ENCODE measurements around the gene DMAC2L.

Gene DMAC2L

DNA sequence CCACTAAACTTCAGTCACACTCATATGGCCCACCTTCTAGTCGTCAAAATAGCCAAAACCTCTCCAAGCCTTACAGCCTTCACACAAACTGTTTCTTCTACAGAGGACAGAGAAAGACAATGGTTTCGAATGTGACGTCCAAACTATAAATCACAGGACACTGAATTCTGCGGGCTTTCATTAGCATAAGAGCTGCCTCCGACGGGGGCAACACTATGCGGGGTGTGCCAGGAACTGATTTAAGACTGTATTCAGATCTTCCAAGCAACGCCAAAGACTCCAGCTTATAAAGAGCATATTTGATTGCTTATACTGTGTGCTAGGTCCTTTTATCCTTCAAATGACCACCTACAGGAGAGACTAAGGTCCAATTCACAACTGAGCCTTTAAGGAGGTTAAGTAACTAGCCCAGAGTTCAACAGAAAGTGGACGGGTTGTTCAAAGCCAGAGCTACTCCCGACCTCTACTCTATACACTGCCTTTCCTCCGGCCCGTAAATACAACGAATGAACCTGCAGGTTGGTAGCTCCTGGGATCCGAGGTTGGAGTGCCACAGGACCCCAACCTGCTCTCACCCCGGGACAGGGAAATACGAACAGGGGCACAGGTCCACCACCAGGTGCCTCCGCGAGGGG is 670 bp upstream of the DMAC2L start:
- peak in 1 of 2 experiments; percentile 44 for DNase-seq
- TF ChIP-seq GATA1 (IDR thresholded peaks at IDR 0.05; ENCODE audit: low read depth, low read length) (no peak), POLR2A (IDR thresholded peaks at IDR 0.05; ENCODE audit: low read length) (no peak)

DNA sequence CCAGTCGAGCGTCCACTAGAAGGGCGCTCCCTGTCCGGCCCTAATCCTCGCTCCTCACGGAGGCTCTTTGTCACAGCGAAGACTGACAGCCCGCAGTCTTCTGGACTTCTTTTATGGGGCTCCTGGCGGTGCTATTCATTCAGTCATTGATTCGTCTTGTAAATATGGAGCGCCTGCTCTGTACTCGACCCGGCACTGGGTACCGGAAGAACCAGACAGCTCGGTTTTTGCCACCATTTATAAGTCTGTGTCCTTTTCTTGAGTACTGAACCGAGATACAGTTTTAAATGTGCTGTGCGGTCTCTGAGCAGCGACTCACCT is 570 bp downstream of the DMAC2L start:
- TF ChIP-seq GATA1 (IDR thresholded peaks at IDR 0.05; ENCODE audit: low read depth, low read length), result no peak
- TF ChIP-seq POLR2A (IDR thresholded peaks at IDR 0.05; ENCODE audit: low read length), result no peak
- no peak for DNase-seq

DNA sequence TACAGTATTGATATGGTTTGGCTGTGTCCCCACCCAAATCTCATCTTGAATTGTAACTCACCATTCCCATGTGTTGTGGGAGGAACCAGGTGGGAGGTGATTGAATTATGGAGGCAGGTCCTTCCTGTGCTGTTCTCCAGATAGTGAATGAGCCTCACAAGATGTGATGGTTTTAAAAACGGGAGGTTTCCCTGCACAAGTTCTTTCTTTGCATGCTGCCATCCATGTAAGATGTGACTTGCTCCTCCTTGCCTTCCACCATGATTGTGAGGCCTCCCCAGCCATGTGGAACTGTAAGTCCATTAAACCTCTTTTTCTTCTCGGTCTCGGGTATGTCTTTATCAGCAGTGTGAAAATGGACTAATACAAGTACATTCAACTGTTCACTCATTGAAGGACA is 2.0 kb downstream of the DMAC2L start:
- peak; percentile 31 to 50 for DNase-seq

DNA sequence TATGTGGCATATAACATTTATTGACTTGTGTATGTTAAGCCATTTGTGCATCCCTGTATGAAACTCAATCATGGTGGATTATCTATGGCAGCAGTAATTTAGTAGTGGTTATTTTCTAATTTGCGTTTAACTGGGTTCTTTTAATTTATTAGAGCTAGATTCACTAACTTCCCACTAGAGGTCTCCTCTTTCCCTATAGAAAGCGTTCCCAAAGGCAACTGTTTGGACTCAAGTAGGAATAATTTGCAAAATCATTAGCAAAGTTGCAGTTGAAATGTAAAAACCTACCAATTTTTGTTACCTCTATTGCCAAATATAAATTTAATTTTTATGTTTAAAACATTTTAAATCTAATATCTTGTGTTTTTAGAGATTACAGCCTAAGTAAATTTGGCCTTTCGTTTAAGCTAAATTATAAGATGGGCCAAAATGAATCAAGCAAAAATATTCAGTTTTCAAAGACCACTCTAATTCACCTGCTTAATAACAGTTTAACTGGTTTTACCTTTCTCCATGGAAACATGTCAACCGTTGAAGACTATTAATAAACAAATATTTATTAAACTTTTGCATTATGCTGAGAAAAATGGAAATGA is 6.0 kb downstream of the DMAC2L start:
- peak; percentile 30 to 60 for DNase-seq

DNA sequence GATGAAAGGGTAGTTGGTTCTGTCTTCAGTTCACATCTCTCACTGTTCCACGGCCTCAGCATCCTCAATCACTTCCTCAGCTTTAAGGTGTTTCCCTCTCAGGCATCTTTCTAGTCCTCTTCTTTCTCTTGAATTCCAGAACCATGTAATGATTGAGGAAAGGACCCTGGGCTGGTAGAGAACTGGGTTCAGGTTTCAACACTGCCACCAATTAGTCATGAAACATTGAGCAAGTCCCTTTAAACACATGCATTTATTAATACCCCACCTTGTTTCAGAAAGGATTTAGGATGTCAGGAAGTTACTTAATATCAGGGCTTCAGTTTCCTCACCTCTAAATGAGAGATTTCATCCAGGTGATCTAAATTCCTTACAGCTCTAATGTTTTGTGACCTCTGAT is 7.2 kb downstream of the DMAC2L start:
- DNase-seq, result peak in 1 of 2 experiments; percentile 38
- TF ChIP-seq POLR2A (IDR thresholded peaks at IDR 0.05; ENCODE audit: low read length) (no peak), GATA1 (IDR thresholded peaks at IDR 0.05; ENCODE audit: low read depth, low read length) (no peak)

More for the DNA sequence above, 6.0 kb downstream of the DMAC2L start:
- no peak for TF ChIP-seq POLR2A (IDR thresholded peaks at IDR 0.05; ENCODE audit: low read length)
- no peak for TF ChIP-seq GATA1 (IDR thresholded peaks at IDR 0.05; ENCODE audit: low read depth, low read length)

DNA sequence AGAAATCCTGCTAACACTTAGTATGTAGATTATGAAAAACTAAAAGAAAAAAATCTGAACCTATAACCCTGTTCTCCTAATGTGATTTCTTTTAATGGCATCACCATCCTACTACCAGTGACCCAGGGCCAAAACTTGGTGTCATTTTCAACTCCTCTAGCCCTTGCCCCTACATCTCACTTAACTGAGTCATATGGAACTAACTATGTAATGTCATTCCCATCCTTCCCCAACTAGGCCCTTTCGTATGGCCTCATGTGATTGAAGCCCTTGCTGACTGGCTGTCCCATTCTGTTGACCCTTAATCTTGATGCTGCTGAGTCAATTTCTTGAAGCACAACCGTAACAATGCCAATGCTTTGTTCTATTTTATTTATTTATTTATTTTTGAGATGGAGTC is 7.6 kb downstream of the DMAC2L start:
- DNase-seq, result peak in 1 of 2 experiments; percentile 50
- TF ChIP-seq GATA1 (IDR thresholded peaks at IDR 0.05; ENCODE audit: low read depth, low read length) (no peak), POLR2A (IDR thresholded peaks at IDR 0.05; ENCODE audit: low read length) (no peak)

DNA sequence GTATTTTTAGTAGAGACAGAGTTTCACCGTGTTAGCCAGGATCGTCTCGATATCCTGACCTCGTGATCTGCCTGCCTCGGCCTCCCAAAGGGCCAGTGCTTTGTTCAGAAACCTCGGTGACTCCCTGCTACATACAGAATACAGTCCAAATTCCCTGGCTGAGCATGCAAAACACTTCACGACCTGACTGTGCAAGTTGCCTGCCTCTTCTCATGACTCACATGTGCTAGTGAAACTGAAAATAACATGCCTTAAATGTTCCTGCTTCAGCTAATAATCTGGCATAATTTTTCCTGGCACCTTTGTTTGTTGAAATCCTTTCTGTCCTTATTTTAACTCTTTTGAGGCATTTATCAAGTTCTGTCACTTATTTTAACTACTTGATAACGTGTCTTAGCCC is 8.2 kb downstream of the DMAC2L start:
- peak; percentile 16 to 66 for DNase-seq
- TF ChIP-seq POLR2A (IDR thresholded peaks at IDR 0.05; ENCODE audit: low read length), result no peak
- no peak for TF ChIP-seq GATA1 (IDR thresholded peaks at IDR 0.05; ENCODE audit: low read depth, low read length)

DNA sequence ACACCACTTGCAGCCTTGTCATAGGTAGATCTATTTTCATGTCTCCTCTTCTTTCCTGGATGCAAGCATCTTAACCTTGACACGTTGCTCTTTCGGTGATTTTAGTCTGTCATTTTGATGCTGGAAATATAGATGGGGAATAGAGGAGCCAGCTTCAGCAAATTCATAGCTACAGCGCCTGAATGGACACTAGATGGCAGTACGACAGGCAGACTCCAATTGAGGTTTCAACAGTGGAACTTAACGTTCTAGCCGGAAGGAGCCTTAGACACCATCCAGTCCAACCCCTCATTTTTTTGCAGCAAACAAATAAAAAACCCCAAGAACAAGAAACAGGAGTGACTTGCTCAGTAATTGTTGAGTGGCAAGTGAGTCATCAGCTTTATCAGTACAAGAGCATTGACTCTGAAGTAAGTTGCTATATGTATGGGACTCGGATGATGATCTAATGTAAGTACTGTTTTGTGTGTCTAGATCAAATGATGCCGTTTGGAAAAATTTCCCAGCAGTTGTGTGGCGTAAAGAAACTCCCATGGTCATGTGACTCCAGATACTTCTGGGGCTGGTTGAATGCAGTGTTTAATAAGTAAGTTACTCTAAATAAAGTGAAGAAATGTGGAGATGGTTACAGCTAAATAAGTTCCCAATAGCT is 9.0 kb downstream of the DMAC2L start:
- TF ChIP-seq GATA1 (IDR thresholded peaks at IDR 0.05; ENCODE audit: low read depth, low read length) (no peak), POLR2A (IDR thresholded peaks at IDR 0.05; ENCODE audit: low read length) (peak; percentile 80)
- DNase-seq, result peak; percentile 92 to 93

DNA sequence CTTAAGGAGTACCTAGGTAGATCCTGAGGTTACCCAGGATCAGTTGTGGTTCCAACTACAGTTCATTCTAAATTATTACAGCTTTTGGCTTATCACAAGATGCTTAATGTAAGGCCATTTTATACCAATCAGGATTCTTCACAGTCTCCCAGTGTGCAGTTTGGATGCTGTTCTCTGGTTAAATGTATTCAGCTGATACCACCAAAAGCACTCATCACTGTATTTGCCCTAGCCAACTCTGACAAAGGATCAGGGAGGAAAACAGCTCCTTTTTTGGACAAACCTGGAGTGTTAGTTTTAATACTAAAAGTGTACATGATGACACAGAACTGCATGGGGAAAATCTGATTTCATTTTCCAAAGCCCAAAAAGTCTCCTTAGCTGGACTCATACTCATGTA is 19.5 kb downstream of the DMAC2L start:
- DNase-seq, result no peak
- no peak for TF ChIP-seq GATA1 (IDR thresholded peaks at IDR 0.05; ENCODE audit: low read depth, low read length)

DNA sequence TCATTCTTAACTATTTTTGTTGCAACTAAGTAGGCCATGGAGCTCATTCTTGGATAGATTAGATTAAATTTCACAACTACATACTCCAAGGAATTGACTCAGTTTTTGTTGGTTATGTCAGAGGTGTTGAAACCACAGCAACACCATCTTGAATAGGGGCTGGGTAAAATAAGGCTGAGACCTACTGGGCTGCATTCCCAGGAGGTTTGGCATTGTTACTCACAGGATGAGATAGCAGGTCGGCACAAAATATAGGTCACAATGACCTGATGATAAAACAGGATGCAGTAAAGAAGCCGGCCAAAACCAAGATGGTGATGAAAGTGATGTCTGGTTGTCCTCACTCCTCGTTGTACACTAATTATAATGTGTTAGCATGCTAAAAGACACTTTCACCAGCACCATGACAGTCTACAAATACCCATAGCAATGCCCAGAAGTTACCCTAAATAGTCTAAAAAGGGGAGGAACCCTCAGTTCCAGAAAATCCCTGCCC is 20.9 kb downstream of the DMAC2L start:
- TF ChIP-seq POLR2A (IDR thresholded peaks at IDR 0.05; ENCODE audit: low read length), result no peak
- TF ChIP-seq GATA1 (IDR thresholded peaks at IDR 0.05; ENCODE audit: low read depth, low read length), result no peak
- no peak for DNase-seq

DNA sequence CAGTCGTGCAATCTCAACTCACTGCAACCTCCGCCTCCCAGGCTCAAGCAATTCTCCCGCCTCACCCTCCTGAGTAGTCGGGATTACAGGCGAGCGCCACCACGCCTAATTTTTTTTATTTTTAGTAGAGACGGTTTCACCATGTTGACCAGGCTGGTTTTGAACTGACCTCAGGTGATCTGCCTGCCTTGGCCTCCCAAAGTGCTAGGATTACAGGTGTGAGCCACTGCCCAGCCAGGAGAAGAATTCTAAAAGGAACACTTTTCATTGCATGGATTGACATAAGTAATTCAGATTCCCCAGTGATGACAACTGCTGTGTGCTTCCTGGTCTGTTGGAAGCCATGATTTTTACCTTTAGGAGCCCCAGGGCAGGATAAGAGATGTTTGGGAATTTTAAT is 22.1 kb downstream of the DMAC2L start:
- no peak for DNase-seq
- TF ChIP-seq POLR2A (IDR thresholded peaks at IDR 0.05; ENCODE audit: low read length) (no peak), GATA1 (IDR thresholded peaks at IDR 0.05; ENCODE audit: low read depth, low read length) (no peak)

DNA sequence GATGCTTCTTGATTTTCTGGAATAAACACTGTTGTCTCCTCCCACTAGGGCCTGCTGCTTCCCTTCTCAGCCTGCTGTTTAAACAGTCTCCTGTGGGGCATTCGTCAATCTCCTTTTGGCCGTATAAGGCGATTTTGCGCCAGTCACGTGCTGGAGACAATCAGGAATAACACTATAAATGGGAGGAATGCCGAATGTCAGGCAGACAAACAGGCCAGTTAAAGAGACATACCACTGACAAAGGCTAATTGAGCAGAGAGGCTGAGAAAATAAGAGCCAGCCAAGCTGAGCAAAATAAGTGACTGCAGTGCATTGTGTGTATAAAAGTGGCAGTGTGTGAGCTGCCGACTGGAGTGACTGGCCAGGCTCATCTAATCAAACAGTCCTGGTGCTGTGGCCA is 23.3 kb downstream of the DMAC2L start:
- no peak for DNase-seq
- no peak for TF ChIP-seq GATA1 (IDR thresholded peaks at IDR 0.05; ENCODE audit: low read depth, low read length)
- no peak for TF ChIP-seq POLR2A (IDR thresholded peaks at IDR 0.05; ENCODE audit: low read length)

DNA sequence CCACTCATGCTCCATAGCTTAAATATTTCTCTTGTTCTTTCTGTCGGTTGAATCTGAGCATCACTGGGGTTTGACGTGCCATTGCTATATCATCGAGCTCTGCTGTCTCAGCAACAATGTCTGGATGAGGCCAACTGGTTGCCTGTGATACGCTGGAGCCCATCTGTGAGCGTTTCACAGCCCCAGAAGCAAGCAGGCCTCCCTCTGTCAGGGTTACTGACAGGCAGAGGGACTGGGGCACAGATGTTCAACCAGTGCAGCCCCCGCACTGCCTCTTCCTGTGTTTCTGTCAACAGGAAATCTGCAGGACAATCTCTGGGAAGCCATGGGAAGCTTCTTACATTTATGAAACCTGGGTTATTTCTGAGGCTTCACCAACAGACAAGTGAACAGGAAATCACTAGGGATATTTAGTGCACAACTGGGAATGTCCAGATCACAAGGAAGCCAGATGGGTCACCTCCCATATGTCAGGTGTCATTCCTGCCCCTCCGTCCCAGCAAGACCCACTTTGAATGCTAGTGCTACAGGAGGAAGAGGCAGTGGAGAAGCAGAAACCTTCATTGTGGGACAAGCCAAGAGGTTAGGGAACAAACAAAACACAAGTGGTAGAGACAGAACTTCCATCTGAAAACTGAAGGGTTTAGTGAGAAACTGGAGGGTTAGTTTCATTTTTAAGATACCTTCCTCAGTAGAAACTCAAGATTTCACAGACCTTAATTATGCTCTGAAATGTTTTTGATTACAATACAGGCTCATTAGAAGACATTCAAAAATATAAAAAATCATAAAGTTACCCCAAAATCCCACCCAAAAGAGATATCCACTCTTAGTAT is 24.1 kb downstream of the DMAC2L start:
- TF ChIP-seq GATA1 (IDR thresholded peaks at IDR 0.05; ENCODE audit: low read depth, low read length), result no peak
- no peak for TF ChIP-seq POLR2A (IDR thresholded peaks at IDR 0.05; ENCODE audit: low read length)

DNA sequence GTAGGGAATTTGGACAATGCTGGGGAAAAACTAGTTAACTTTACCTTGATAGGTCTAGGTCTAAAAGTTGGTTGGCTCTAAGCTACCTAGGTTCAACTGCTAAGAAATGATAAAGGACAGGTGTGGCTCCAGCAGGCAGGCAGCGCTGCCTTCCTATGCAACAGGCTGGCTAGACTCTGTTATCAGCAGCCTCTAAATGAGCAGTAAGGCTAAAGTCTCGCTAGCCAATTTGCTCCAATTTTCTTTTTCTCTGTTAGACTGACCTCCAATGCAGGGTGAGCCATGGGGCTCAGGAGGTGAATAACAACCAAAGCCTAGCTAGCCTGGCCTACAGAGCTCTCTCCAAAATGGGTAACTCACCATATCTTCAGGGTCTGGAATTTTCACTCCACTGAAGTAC is 26.5 kb downstream of the DMAC2L start:
- DNase-seq, result peak in 1 of 2 experiments; percentile 20
- no peak for TF ChIP-seq GATA1 (IDR thresholded peaks at IDR 0.05; ENCODE audit: low read depth, low read length)
- TF ChIP-seq POLR2A (IDR thresholded peaks at IDR 0.05; ENCODE audit: low read length), result no peak

More for the DNA sequence above, 24.1 kb downstream of the DMAC2L start:
- DNase-seq, result peak; percentile 60 to 71

Measured in erythroblast (primary cell).